Type B pancreatic cell (in vitro differentiated cells): Measurements from ENCODE around the gene CARM1. TPM values are rescaled to one million over a fixed set of nuclear protein-coding genes. Genes with fewer than 3 reads are reported as not detected.

Experiments
- DNase-seq: peaks from one replicate; pipeline ENCODE4 v3.0.0; 2021; ENCODE audit warnings: mixed read lengths; ENCODE audit not compliant: unreplicated experiment; ENCODE audit errors: extremely low spot score
- H3K27ac Mint-ChIP-seq: 2 replicates; pipeline ENCODE4 v1.8.0; 2021; ENCODE audit warnings: mild to moderate bottlenecking, mixed read lengths
- H3K27me3 Mint-ChIP-seq: 2 replicates; pipeline ENCODE4 v1.8.0; 2021; ENCODE audit warnings: mixed read lengths
- H3K36me3 Mint-ChIP-seq: 2 replicates; pipeline ENCODE4 v1.8.0; 2021; ENCODE audit warnings: mixed read lengths
- H3K4me1 Mint-ChIP-seq: one replicate; pipeline ENCODE4 v1.8.0; 2021; ENCODE audit warnings: mixed read lengths; ENCODE audit not compliant: unreplicated experiment
- H3K4me3 Mint-ChIP-seq: 2 replicates; pipeline ENCODE4 v1.8.0; 2021; ENCODE audit warnings: mild to moderate bottlenecking, mixed read lengths
- H3K9me3 Mint-ChIP-seq: 2 replicates; pipeline ENCODE4 v1.8.0; 2021; ENCODE audit warnings: mixed read lengths
- CTCF ChIP-seq: fragments of 200-600 bp; sonication (generic); conservative IDR thresholded peaks from 2 replicates; pipeline ENCODE4 v1.5.0; 2021; ENCODE audit warnings: antibody characterized with exemption, mild to moderate bottlenecking
- total RNA-seq: library from RNA; stranded (reverse); gene quantifications from 2 replicates; pipeline ENCODE4 v1.2.1, GENCODE V29; 2021; ENCODE audit warnings: low replicate concordance

Gene CARM1
- total RNA-seq, 1 donor from 2014 or later = 81.9 TPM

- Mint-ChIP-seq H3K36me3 (peaks cover 3% of the 10 kb centered on the region), H3K4me1 (peaks cover 32% of the 10 kb centered on the region), H3K9me3 (no peaks in the 10 kb centered on the region), H3K27me3 (no peaks in the 10 kb centered on the region), H3K27ac (peak overlapping the region; percentile 85), H3K4me3 (peak overlapping the region; percentile 55)
- no peak for TF ChIP-seq CTCF
- no peak for DNase-seq
These were observed 25.6 kb downstream of the CARM1 start for GRCh38 chr19:10896851-10897526.

- TF ChIP-seq CTCF = no peak
- Mint-ChIP-seq H3K27me3 (no peaks in the 10 kb centered on the region), H3K4me3 (no peak overlapping the region), H3K4me1 (peaks cover 27% of the 10 kb centered on the region), H3K9me3 (no peaks in the 10 kb centered on the region), H3K27ac (peak overlapping the region; percentile 88), H3K36me3 (peaks cover 11% of the 10 kb centered on the region)
- DNase-seq = no peak
These were observed 27.3 kb downstream of the CARM1 start for GRCh38 chr19:10898633-10899032.

GRCh38 chr19:10899151-10899653, 27.8 kb downstream of the CARM1 start:
- DNase-seq = no peak
- H3K27me3 Mint-ChIP-seq = no peaks in the 10 kb centered on the region
- peaks cover 23% of the 10 kb centered on the region for H3K4me1 Mint-ChIP-seq
- TF ChIP-seq CTCF = no peak
- peak overlapping the region; percentile 88 for H3K27ac Mint-ChIP-seq
- H3K9me3 Mint-ChIP-seq = no peaks in the 10 kb centered on the region
- H3K36me3 Mint-ChIP-seq = peaks cover 13% of the 10 kb centered on the region
- H3K4me3 Mint-ChIP-seq = peak overlapping the region; percentile 45

- Mint-ChIP-seq H3K27me3 (no peaks in the 10 kb centered on the region), H3K4me3 (no peak overlapping the region), H3K27ac (no peak overlapping the region), H3K36me3 (peaks cover 17% of the 10 kb centered on the region), H3K9me3 (no peaks in the 10 kb centered on the region), H3K4me1 (no peaks in the 10 kb centered on the region)
- DNase-seq = no peak
- TF ChIP-seq CTCF = no peak
These were observed 36.6 kb downstream of the CARM1 start for GRCh38 chr19:10907925-10908324.

- H3K4me3 Mint-ChIP-seq = no peak overlapping the region
- TF ChIP-seq CTCF = no peak
- H3K9me3 Mint-ChIP-seq = no peaks in the 10 kb centered on the region
- no peaks in the 10 kb centered on the region for H3K4me1 Mint-ChIP-seq
- peaks cover 13% of the 10 kb centered on the region for H3K36me3 Mint-ChIP-seq
- H3K27ac Mint-ChIP-seq = no peak overlapping the region
- no peak for DNase-seq
- H3K27me3 Mint-ChIP-seq = no peaks in the 10 kb centered on the region
These were observed 37.1 kb downstream of the CARM1 start for GRCh38 chr19:10908380-10908960.
